OCI-LY7 (cell line): Measurements from ENCODE around the gene PRPF8.

Source experiments
- EZH2phosphoT487 ChIP-seq: fragments of 200-600 bp; sonication (generic); IDR thresholded peaks from 2 replicates; pipeline ENCODE4 v1.6.1; 2018; ENCODE audit warnings: low read depth, borderline replicate concordance, mild to moderate bottlenecking, mixed run types, antibody characterized with exemption, low read length, moderate library complexity, mixed read lengths
- TF ChIP-seq, protein P1 (sequence below): fragments of 200-600 bp; sonication (generic); conservative IDR thresholded peaks from 2 replicates; pipeline ENCODE4 v1.5.1; 2014; ENCODE audit warnings: mild to moderate bottlenecking, antibody characterized with exemption, low read length, moderate library complexity, mixed read lengths

DNA sequence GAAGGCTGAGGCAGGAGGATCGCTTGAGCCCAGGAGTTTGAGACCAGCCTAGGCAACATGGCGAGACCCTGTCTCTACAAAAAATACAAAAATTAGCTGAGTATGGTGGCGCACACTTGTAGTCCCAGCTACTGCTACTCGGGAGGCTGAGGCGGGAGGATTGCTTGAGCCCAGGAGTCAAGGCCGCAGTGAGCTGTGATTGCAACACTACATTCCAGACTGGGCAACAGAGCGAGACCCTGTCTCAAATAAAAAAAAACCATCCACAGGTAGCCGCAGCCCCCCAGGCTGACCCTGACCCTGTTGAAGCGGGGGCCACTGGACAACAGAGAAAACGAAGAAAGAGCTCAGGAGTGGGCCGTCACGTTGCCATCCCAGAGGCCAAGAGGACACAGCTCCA lies 60.0 kb downstream of the PRPF8 start:
- TF ChIP-seq, protein P1, sequence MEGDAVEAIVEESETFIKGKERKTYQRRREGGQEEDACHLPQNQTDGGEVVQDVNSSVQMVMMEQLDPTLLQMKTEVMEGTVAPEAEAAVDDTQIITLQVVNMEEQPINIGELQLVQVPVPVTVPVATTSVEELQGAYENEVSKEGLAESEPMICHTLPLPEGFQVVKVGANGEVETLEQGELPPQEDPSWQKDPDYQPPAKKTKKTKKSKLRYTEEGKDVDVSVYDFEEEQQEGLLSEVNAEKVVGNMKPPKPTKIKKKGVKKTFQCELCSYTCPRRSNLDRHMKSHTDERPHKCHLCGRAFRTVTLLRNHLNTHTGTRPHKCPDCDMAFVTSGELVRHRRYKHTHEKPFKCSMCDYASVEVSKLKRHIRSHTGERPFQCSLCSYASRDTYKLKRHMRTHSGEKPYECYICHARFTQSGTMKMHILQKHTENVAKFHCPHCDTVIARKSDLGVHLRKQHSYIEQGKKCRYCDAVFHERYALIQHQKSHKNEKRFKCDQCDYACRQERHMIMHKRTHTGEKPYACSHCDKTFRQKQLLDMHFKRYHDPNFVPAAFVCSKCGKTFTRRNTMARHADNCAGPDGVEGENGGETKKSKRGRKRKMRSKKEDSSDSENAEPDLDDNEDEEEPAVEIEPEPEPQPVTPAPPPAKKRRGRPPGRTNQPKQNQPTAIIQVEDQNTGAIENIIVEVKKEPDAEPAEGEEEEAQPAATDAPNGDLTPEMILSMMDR = no peak
- no peak for TF ChIP-seq EZH2phosphoT487
